ENCODE data around the gene CFAP100. TPM values are rescaled to one million over a fixed set of nuclear protein-coding genes. Genes with fewer than 3 reads are reported as not detected.

The CFAP100 gene
- total RNA-seq, 1 experiment from 2014 or later: not detected

DNA sequence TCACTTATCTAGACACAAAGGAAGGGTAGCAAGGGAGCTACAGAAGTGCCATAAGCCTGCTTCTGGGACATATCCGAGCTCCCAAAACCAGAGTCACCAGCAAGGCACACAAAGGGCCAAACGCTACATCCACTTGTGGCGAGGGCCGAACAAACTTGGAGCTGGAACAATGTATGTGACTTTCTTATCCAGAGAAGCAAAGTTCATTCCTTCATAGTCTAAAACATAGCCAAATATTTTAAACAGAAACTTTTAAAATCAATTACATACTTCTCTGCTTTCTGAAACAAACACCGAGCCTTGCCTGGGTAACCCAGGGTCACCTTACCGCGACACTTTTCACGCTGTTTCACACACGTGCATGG is 65.0 kb downstream of the CFAP100 start:
- no peak overlapping the region for H3K9ac ChIP-seq (ENCODE audit: low read length)
- TF ChIP-seq CBX3 (IDR thresholded peaks at IDR 0.05; ENCODE audit: low read depth) (no peak), EZH2 (IDR thresholded peaks at IDR 0.05) (no peak), JUND (IDR thresholded peaks at IDR 0.05) (no peak), YY1 (IDR thresholded peaks at IDR 0.05; ENCODE audit: extremely low read depth, insufficient replicate concordance, low read depth, low read length) (no peak), EGR1 (IDR thresholded peaks at IDR 0.05; ENCODE audit: low read depth) (no peak), ZNF274 (IDR thresholded peaks at IDR 0.05; ENCODE audit: low read depth, low read length) (no peak), TCF7L2 (IDR thresholded peaks at IDR 0.05; ENCODE audit: borderline replicate concordance, extremely low read depth, insufficient read depth, insufficient read length) (no peak), ZBTB33 (IDR thresholded peaks at IDR 0.05; ENCODE audit: extremely low read depth, insufficient replicate concordance, low read length) (no peak), MAX (IDR thresholded peaks at IDR 0.05) (no peak), SIN3A (IDR thresholded peaks at IDR 0.05; ENCODE audit: low read depth) (no peak), ELF1 (IDR thresholded peaks at IDR 0.05; ENCODE audit: borderline replicate concordance, low read depth) (no peak), POLR2A (IDR thresholded peaks at IDR 0.05; ENCODE audit: borderline replicate concordance, extremely low read depth, insufficient read depth, insufficient read length) (no peak)
- TF ChIP-seq, protein P1, sequence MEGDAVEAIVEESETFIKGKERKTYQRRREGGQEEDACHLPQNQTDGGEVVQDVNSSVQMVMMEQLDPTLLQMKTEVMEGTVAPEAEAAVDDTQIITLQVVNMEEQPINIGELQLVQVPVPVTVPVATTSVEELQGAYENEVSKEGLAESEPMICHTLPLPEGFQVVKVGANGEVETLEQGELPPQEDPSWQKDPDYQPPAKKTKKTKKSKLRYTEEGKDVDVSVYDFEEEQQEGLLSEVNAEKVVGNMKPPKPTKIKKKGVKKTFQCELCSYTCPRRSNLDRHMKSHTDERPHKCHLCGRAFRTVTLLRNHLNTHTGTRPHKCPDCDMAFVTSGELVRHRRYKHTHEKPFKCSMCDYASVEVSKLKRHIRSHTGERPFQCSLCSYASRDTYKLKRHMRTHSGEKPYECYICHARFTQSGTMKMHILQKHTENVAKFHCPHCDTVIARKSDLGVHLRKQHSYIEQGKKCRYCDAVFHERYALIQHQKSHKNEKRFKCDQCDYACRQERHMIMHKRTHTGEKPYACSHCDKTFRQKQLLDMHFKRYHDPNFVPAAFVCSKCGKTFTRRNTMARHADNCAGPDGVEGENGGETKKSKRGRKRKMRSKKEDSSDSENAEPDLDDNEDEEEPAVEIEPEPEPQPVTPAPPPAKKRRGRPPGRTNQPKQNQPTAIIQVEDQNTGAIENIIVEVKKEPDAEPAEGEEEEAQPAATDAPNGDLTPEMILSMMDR (IDR thresholded peaks at IDR 0.05 in 2 of 3, conservative IDR thresholded peaks at IDR 0.05 in 1 of 3; ENCODE audit: borderline replicate concordance in 1 of 3, insufficient read depth in 1 of 3, low read depth in 2 of 3, low read length in 2 of 3): no peak
- TF ChIP-seq, protein P2, sequence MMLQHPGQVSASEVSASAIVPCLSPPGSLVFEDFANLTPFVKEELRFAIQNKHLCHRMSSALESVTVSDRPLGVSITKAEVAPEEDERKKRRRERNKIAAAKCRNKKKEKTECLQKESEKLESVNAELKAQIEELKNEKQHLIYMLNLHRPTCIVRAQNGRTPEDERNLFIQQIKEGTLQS (IDR thresholded peaks at IDR 0.05): no peak
- no peak overlapping the region for H3K4me3 ChIP-seq (replicated peaks in 1 of 2; ENCODE audit: low read depth in 1 of 2, low read length in 2 of 2)
- CTCF ChIA-PET: no interaction called here
- H3K4me1 ChIP-seq (ENCODE audit: control insufficient read depth in 1 of 2, insufficient read depth in 2 of 2, low read length in 2 of 2): no peaks in the 10 kb centered on the region
- no peaks in the 10 kb centered on the region for H3K27me3 ChIP-seq (ENCODE audit: insufficient read depth, low read length)
- intact Hi-C loops (cut with micrococcal nuclease): no loop called here
- H3K36me3 ChIP-seq (ENCODE audit: control insufficient read depth in 1 of 2, insufficient read depth in 2 of 2, low read length in 2 of 2): peaks cover 49 to 66% of the 10 kb centered on the region in 2 experiments; a peak in 3 of 4 replicates
- no peaks in the 10 kb centered on the region for H4K20me1 ChIP-seq (ENCODE audit: insufficient read depth)
- POLR2A ChIA-PET: no interaction called here
- ATAC-seq (no peak), DNase-seq (ENCODE audit: low read depth, low spot score) (no peak)
- no peaks in the 10 kb centered on the region for H3K9me3 ChIP-seq (ENCODE audit: control insufficient read depth in 1 of 2, insufficient read depth in 1 of 2, low read depth in 1 of 2, low read length in 2 of 2)
- no TSS peak for BruUV-seq (replicated peaks)
- RAD21 ChIA-PET (ENCODE audit: low non-redundant PET in 1 of 2, low total read pairs in 2 of 2, uncharacterized antibody in 2 of 2, unreplicated experiment in 2 of 2): no interaction called here
- no peak overlapping the region for H2AFZ ChIP-seq (ENCODE audit: low read depth, low read length, poor library complexity, severe bottlenecking)
- no peak overlapping the region for H3K4me2 ChIP-seq (ENCODE audit: low read length)
- peaks cover 44% of the 10 kb centered on the region for H3K79me2 ChIP-seq (ENCODE audit: insufficient read depth, low read length)
- no peak overlapping the region for H3K27ac ChIP-seq (ENCODE audit: low read depth, low read length)
- H3K9me2 ChIP-seq (ENCODE audit: insufficient read depth): no peaks in the 10 kb centered on the region
